K562 (cell line): Measurements from ENCODE around the gene THSD8. TPM values are rescaled to one million over a fixed set of nuclear protein-coding genes. Genes with fewer than 3 reads are reported as not detected.

Experiments
- EP400 ChIP-seq: fragments of 450-650 bp; IDR thresholded peaks from 2 replicates; pipeline ENCODE4 v1.6.1; 2017; ENCODE audit warnings: antibody characterized with exemption, mild to moderate bottlenecking, moderate library complexity
- EZH2 ChIP-seq: IDR thresholded peaks from 2 replicates; pipeline ENCODE4 v1.6.1; 2012; ENCODE audit warnings: low read depth, mild to moderate bottlenecking, inconsistent platforms, low read length, borderline replicate concordance
- FOXK2 ChIP-seq, 2 experiments: fragments of 450-650 bp; IDR thresholded peaks in 1 of 2; conservative IDR thresholded peaks in 1 of 2; 2 replicates each; pipeline ENCODE4 v1.6.1; 2016; ENCODE audit warnings: low read depth in 2 of 2, mild to moderate bottlenecking in 1 of 2
- GABPA ChIP-seq: fragments of 200-800 bp; sonication (Bioruptor generic); conservative IDR thresholded peaks from 2 replicates; pipeline ENCODE4 v1.6.1; 2016; ENCODE audit warnings: low read depth, missing genetic modification characterization, missing compliant biosample characterization
- GABPB1 ChIP-seq: sonication (generic); formaldehyde crosslinking; IDR thresholded peaks from 2 replicates; pipeline ENCODE4 v1.8.0; 2022; ENCODE audit warnings: mild to moderate bottlenecking, missing genetic modification reagents
- IRF1 ChIP-seq: sonication (generic); formaldehyde crosslinking; IDR thresholded peaks from 2 replicates; pipeline ENCODE4 v1.8.0; 2022; ENCODE audit warnings: missing genetic modification reagents, mild to moderate bottlenecking, borderline replicate concordance
- KDM5B ChIP-seq: fragments of 200-600 bp; sonication (generic); IDR thresholded peaks from 2 replicates; pipeline ENCODE4 v1.6.1; 2012; ENCODE audit warnings: low read depth, mild to moderate bottlenecking, moderate library complexity, low read length, control low read depth, inconsistent platforms; ENCODE audit not compliant: insufficient replicate concordance
- MYC ChIP-seq, 2 experiments: fragments of 250-450 bp in 1 of 2; sonication (Bioruptor Pico) in 1 of 2; IDR thresholded peaks; 2 replicates each; pipeline versions ENCODE4 v1.5.1 to v1.6.1; 2012 to 2021; ENCODE audit warnings: low read depth in 2 of 2, borderline replicate concordance in 1 of 2, improper control_type of control experiment in 1 of 2, low read length in 1 of 2, mild to moderate bottlenecking in 1 of 2, moderate library complexity in 1 of 2
- MYNN ChIP-seq, 2 experiments: sonication (generic); formaldehyde crosslinking in 1 of 2; IDR thresholded peaks; 2 replicates each; pipeline versions ENCODE4 v1.5.0 to v1.6.1; 2016 to 2020; ENCODE audit warnings: antibody characterized with exemption in 1 of 2, missing genetic modification reagents in 1 of 2
- NCOA6 ChIP-seq: fragments of 450-650 bp; IDR thresholded peaks from 2 replicates; pipeline ENCODE4 v1.6.1; 2017; ENCODE audit warnings: mild to moderate bottlenecking
- NEUROD1 ChIP-seq: fragments of 150-350 bp; IDR thresholded peaks from 2 replicates; pipeline ENCODE4 v1.6.1; 2014; ENCODE audit warnings: borderline replicate concordance, low read length, low read depth; ENCODE audit not compliant: partially characterized antibody
- NFIC ChIP-seq: fragments of 450-650 bp; IDR thresholded peaks from 2 replicates; pipeline ENCODE4 v1.6.1; 2017; ENCODE audit warnings: mild to moderate bottlenecking, inconsistent platforms
- NONO ChIP-seq, 2 experiments: fragments of 200-400 bp in 1 of 2; fragments of 450-650 bp in 1 of 2; formaldehyde crosslinking in 1 of 2; IDR thresholded peaks; 2 replicates each; pipeline ENCODE4 v1.6.1; 2017; ENCODE audit warnings: low read depth in 2 of 2, mild to moderate bottlenecking in 2 of 2, moderate library complexity in 2 of 2, low read length in 1 of 2
- RBM14 ChIP-seq: fragments of 200-400 bp; formaldehyde crosslinking; IDR thresholded peaks from 2 replicates; pipeline ENCODE4 v1.6.1; 2018; ENCODE audit warnings: low read depth, mild to moderate bottlenecking, low read length, moderate library complexity, borderline replicate concordance; ENCODE audit not compliant: insufficient read depth
- SMAD4 ChIP-seq: fragments of 250-450 bp; sonication (Bioruptor Pico); conservative IDR thresholded peaks from 2 replicates; pipeline ENCODE4 v1.8.0; 2021; ENCODE audit warnings: inconsistent platforms, mild to moderate bottlenecking, moderate library complexity
- YY1 ChIP-seq, 3 experiments: IDR thresholded peaks; 2 replicates each; pipeline ENCODE4 v1.6.1; 2011; ENCODE audit warnings: low read length in 2 of 3, mild to moderate bottlenecking in 2 of 3, moderate library complexity in 2 of 3, borderline replicate concordance in 1 of 3, control low read depth in 1 of 3, low read depth in 1 of 3; ENCODE audit not compliant: insufficient read depth in 3 of 3, insufficient replicate concordance in 2 of 3, control insufficient read depth in 1 of 3, insufficient read length in 1 of 3; ENCODE audit errors: extremely low read depth in 1 of 3
- ZNF12 ChIP-seq: sonication (generic); formaldehyde crosslinking; IDR thresholded peaks from 2 replicates; pipeline ENCODE4 v1.4.0; 2020; ENCODE audit warnings: mild to moderate bottlenecking, missing genetic modification reagents
- ZNF121 ChIP-seq: sonication (generic); formaldehyde crosslinking; conservative IDR thresholded peaks from 2 replicates; pipeline ENCODE4 v1.8.0; 2022; ENCODE audit warnings: missing genetic modification reagents
- ZNF280B ChIP-seq: fragments of 250-450 bp; sonication (Bioruptor Pico); IDR thresholded peaks from 2 replicates; pipeline ENCODE4 v1.5.1; 2021; ENCODE audit warnings: mild to moderate bottlenecking
- ZNF76 ChIP-seq: fragments of 250-450 bp; sonication (Bioruptor Pico); IDR thresholded peaks from 2 replicates; pipeline ENCODE4 v1.4.0; 2020; ENCODE audit warnings: mild to moderate bottlenecking, moderate library complexity, borderline replicate concordance
- ZNF830 ChIP-seq: fragments of 250-450 bp; sonication (Bioruptor Pico); IDR thresholded peaks from 2 replicates; pipeline ENCODE4 v1.5.0; 2021; ENCODE audit warnings: mild to moderate bottlenecking
- polyA plus RNA-seq, 8 experiments: library from polyadenylated mRNA; depleted of rRNA in 4 of 8; stranded (reverse) in 5 of 8; unstranded in 3 of 8; fragments of >200 nt; fragmentation: Nextera tagmentation in 2 of 8; fragmentation: Illumina TruSeq in 1 of 8; extraction: Ambion mirVana in 2 of 8; extraction: Trizol in 1 of 8; gene quantifications; 2 replicates each; pipeline versions ENCODE4 v1.2.1 to v1.2.3, GENCODE V29; 2011 to 2014; ENCODE audit warnings: inconsistent platforms in 1 of 8, missing spikeins in 1 of 8
- total RNA-seq, 7 experiments: library from RNA; depleted of rRNA in 6 of 7; stranded (reverse); fragments of >200 nt in 6 of 7; fragmentation: Illumina TruSeq in 2 of 7; extraction: Trizol in 2 of 7; gene quantifications; 2 replicates each; pipeline versions ENCODE4 v1.2.1 to v1.2.3, GENCODE V29; 2011 to 2021; ENCODE audit warnings: low replicate concordance in 1 of 7
- TF ChIP-seq, protein P1 (sequence below): fragments of 250-450 bp; sonication (Bioruptor Pico); IDR thresholded peaks from 2 replicates; pipeline ENCODE4 v1.8.0; 2022; ENCODE audit warnings: moderate library complexity, mild to moderate bottlenecking, inconsistent platforms
- TF ChIP-seq, protein P2 (sequence below): fragments of 450-650 bp; IDR thresholded peaks from 2 replicates; pipeline ENCODE4 v1.6.1; 2016; ENCODE audit warnings: low read depth, mild to moderate bottlenecking, moderate library complexity

The THSD8 gene
- total and polyA plus RNA-seq, 9 of the 15 experiments (the other 6 are each of a cell fraction or from before 2014, with no cell fraction given), result 8.4 to 42.4 (median 19.9) TPM; not detected in 2

GRCh38 chr19:12789904-12790619, 11.8 kb upstream of the THSD8 start (continued):
- no peak for TF ChIP-seq ZNF280B
- no peak for TF ChIP-seq RBM14
- TF ChIP-seq, protein P1, sequence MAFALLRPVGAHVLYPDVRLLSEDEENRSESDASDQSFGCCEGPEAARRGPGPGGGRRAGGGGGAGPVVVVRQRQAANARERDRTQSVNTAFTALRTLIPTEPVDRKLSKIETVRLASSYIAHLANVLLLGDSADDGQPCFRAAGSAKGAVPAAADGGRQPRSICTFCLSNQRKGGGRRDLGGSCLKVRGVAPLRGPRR, result no peak
- TF ChIP-seq MYC (IDR thresholded peaks at IDR 0.05; ENCODE audit: low read depth, low read length), result no peak
- no peak for TF ChIP-seq MYC (CRISPR knock-in tag; IDR thresholded peaks at IDR 0.05; ENCODE audit: borderline replicate concordance, low read depth)
- peak; percentile 78 for TF ChIP-seq NEUROD1
- TF ChIP-seq MYNN (IDR thresholded peaks at IDR 0.05), result peak; percentile 25; the same call in 1 of the 2 replicates
- TF ChIP-seq MYNN (CRISPR knock-in tag; IDR thresholded peaks at IDR 0.05), result no peak
- 0 out of 2 replicates have a peak, but pooled peaks have one; percentile 65 for TF ChIP-seq ZNF12 (CRISPR knock-in tag)
- TF ChIP-seq YY1 (IDR thresholded peaks at IDR 0.05; ENCODE audit: borderline replicate concordance in 1 of 3, control insufficient read depth in 1 of 3, extremely low read depth in 1 of 3, insufficient read depth in 3 of 3, insufficient read length in 1 of 3, insufficient replicate concordance in 2 of 3, low read depth in 1 of 3, low read length in 2 of 3), result peak in 1 of 3 experiments; percentile 50
- no peak for TF ChIP-seq ZNF830 (CRISPR knock-in tag)
- no peak for TF ChIP-seq ZNF76 (CRISPR knock-in tag)
- peak in 1 of 2 experiments; percentile 99; a peak in 2 of 4 replicates for TF ChIP-seq NONO (IDR thresholded peaks at IDR 0.05; ENCODE audit: low read depth in 2 of 2, low read length in 1 of 2)
- no peak for TF ChIP-seq KDM5B
- peak; percentile 88 for TF ChIP-seq GABPA (tag)
- peak; percentile 61 to 99 for TF ChIP-seq FOXK2 (conservative IDR thresholded peaks at IDR 0.05 in 1 of 2, IDR thresholded peaks at IDR 0.05 in 1 of 2; ENCODE audit: low read depth in 2 of 2)
- TF ChIP-seq NFIC, result peak; percentile 79
- TF ChIP-seq, protein P2, sequence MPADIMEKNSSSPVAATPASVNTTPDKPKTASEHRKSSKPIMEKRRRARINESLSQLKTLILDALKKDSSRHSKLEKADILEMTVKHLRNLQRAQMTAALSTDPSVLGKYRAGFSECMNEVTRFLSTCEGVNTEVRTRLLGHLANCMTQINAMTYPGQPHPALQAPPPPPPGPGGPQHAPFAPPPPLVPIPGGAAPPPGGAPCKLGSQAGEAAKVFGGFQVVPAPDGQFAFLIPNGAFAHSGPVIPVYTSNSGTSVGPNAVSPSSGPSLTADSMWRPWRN, result no peak
- no peak for TF ChIP-seq IRF1 (CRISPR knock-in tag)
- TF ChIP-seq SMAD4 (CRISPR knock-in tag), result peak; percentile 79
- peak; percentile 87 for TF ChIP-seq GABPB1 (CRISPR knock-in tag)
- no peak for TF ChIP-seq EZH2
- TF ChIP-seq ZNF121 (CRISPR knock-in tag), result no peak
- TF ChIP-seq EP400, result peak; percentile 42; the same call in 1 of the 2 replicates
- peak; percentile 91 for TF ChIP-seq NCOA6
